Stimulated activated naive CD4-positive, alpha-beta T cell treated with Interleukin-2 at 50 U/mL for 16 hours (primary cell): ENCODE data around the gene PCMT1.
"Not testable (repeated sequence)": the region's sequence is repeated elsewhere in the genome, so short reads cannot be mapped to it uniquely, and the experiment has no call there.

ENCODE experiments used
- DNase-seq: peaks from one replicate; lab custom pipeline; 2025; lab: John Stamatoyannopoulos, UW

The PCMT1 gene

GRCh38 chr6:149820506-149820905 is 71.0 kb downstream of the PCMT1 start:
- DNase-seq: no peak

GRCh38 chr6:149821492-149821891 is 72.0 kb downstream of the PCMT1 start:
- no peak for DNase-seq

- DNase-seq: no peak
Observed at GRCh38 chr6:149823013-149823412, 73.5 kb downstream of the PCMT1 start.

DNA sequence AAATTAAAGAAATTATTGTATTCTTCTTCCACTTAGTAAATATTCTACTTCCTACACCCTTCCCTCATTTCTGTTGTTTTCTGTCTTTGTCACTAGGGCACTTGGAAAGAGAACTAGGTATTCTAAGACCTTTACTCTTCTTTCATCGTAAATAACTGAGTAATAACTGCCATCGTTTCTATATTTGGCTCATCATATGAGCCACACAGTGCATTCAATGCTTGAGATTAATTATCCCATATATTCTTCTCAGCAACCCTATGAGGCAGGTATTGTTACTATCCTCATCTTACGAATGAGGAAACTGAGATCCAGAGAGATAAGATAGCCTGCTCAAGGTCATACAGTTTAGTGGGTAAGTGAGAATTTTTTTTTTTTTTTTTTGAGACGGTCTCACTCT is 75.8 kb downstream of the PCMT1 start:
- no peak for DNase-seq

DNA sequence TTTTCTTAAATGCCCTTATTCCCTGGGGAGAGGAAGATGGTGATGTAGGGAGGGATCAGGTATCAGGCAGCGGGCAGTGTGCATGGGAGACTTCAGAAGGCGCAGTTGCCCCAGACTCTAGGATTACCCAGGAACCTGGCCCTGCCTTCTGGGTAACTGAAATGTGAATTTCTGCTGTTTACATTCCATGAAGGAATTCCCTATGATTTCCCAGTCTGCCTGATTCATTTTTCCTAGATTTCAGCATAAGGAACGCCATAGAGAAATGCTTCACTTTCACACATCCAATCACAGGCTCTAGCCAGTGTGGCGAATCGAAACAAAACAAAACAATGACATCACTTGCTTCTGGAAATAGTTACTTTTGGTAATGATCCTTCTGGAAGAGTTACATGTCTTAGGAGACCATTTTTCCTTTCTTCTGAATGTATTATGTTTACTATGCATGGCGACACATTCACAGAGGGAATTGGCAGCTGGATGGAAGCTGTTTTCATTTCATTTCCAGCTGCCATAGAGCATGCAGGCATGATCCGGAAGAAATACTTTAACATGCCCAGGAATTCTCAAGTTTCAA is 81.3 kb downstream of the PCMT1 start:
- DNase-seq: no peak

- no peak for DNase-seq
Observed at GRCh38 chr6:149831308-149831820, 81.8 kb downstream of the PCMT1 start.

DNA sequence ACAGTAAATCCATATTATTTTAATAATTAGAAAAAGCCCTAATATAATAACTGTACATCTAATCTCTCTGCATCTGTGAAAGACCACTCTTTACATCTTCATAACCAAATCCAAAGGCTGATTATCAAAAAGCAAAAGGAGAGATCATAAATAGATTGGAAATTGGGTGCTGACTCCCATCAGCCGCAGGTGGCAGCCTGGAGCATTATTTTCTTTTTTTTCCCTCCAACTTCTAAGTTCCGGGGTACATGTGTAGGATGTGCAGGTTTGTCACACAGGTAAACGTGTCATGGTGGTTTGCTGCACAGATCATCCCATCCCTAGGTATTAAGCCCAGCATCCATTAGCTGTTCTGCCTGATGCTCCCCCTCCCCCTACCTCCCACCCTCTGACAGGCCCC is 84.1 kb downstream of the PCMT1 start:
- no peak for DNase-seq

DNA sequence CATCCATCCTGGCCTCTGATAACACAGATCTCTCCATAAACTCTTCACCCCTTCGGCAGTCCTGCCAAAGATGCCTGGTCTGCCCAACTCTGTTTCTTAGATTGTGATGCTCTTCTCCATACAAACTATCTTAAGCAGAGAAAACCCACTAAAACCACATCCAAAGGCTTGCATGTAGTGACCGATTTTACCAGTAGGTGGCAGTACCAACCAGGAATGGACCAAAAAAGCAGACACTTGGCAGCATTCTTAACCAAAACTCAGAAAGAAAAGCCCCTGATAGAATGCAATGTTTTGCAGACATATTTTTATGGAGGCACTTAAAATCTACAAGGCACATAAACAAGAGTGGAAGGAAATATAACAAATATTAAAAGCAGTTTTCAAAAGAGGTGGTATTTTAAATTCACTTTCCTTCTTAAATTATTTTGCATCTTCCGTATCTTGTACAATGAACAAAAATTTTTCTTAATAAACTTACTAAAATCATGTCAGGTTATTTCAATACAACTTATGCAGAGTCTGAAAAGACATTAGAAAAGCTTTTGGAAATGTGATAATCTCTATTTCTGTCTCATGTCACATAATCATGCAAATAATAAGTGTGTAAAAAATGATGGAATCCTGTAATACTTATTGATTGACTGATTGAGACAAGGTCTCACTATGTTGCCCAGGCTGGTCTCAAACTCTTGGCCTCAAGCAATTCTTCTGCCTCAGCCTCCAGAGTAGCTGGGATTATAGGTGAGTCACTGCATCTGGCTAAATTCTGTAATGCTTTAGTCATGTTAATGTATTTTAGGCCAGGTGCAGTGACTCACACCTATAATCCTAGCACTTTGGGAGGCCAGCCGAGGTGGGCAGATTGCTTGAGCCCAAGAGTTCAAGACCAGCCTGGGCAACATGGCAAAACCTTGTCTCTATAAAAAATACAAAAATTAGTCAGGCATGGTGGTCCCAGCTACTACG is 85.3 kb downstream of the PCMT1 start:
- DNase-seq: peak; percentile 27

DNA sequence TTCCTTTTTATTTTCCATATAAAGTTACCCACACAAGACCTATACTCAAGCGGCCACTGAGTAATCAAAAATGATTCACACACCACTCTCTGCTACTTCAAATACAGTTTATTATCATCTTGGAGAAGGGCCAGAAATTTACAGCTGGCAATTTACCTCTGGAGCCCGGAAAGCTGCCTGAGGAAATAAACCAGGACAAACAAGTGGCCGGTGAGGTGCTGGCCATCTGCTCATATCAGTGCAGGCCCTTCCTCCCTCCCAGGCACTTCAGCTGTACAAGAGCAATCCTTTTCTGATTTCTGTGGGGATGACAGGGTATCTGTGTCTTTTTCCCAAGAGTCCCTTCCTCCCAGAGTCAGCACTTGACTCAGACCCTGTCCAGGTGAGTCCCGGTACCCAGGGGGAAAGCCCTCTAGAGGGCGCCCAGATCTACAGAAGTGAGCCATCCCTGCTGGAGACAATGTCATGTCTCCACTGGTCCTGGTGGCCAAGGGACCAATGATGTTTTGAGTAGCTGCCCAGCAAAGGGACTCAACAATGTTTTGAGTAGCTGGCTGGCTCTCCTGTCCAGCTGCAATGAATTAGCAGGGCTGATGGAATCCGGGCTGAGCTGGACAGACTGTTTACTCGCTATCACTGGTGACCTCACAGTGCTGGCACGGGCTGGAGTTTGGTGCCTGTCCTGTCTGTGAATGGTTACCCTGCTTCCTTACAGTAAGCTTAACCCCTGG is 91.0 kb downstream of the PCMT1 start:
- DNase-seq: peak; percentile 29

GRCh38 chr6:149842331-149842730 is 92.8 kb downstream of the PCMT1 start:
- DNase-seq: no peak

DNA sequence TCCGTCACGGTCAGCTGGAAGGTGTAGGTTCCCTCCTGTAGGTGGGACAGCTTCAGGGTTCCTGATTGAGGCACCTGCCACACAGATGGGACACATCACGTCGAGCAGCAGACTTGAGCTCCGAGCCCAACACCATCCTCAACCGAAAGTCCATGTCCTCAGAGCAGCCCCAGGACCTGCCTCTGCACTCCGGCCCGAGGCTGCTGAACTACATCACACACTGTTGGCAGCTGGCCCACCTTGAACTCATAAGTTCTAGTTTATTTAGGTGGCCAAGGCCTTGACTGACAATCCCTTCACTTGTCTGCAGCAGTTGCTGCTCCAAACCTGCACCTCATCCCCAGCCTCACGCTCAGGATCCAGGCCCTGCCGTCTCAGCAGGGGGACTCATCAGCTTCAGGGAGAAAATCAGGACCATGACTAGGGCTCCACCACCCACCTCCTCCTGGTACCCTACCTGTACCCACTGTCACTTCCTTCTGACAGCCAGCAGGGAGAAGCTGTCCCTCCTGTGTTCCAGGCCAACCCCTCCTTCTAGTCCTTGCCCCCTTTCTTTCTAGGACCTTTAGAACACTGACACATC is 93.6 kb downstream of the PCMT1 start:
- no peak for DNase-seq

DNA sequence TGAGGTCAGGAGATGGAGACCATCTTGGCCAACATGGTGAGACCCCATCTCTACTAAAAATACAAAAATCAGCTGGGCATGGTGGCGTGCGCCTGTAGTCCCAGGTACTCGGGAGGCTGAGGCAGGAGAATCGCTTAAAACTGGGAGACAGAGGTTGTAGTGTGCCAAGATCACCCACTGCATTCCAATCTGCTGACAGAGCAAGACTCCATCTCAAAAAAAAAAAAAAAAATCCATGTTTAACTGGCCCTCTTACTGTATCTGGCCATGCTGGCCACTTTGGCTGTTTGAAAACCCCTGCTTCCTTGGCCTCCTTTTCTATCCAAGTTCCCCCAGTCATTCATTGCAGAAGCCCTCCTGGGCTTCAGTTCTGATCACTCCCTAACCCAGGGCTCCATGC is 94.5 kb downstream of the PCMT1 start:
- DNase-seq: not testable (repeated sequence)

DNA sequence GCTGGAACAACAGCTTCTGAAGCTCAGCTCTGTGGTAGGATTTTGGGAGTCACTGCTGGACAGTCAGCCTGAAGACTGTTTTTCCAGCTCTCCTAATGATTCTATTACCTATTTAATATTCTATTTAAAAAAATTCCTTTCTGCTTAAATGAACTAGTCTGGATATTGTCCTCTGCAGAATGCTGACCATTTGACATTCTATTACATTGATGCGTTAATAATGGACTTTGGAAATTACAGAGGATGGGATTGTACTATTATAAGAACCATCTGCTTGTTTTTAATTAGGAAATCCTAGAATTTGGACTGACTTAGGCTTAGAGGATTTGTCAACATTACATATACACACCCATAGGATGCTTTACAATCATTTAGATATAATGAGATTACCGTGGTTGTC is 94.9 kb downstream of the PCMT1 start:
- DNase-seq: no peak

DNA sequence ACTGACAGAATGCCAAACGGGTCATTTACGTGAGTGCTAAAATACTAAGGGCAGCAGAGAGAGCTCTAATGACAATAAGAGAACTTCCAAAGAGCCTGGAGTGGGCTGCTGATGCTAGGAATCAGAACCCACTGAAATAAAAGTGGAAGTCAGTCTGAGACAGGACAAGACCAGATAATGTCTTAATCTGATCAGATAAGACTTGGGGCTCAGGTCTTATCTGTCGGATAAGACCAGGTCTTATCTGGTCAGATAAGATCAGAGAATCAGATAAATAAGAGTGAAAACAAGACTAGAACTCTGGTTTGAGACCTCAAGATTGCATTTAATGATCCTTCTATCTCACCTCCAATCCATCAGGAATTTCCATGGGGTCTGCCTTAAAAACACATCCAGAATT is 96.0 kb downstream of the PCMT1 start:
- no peak for DNase-seq

DNA sequence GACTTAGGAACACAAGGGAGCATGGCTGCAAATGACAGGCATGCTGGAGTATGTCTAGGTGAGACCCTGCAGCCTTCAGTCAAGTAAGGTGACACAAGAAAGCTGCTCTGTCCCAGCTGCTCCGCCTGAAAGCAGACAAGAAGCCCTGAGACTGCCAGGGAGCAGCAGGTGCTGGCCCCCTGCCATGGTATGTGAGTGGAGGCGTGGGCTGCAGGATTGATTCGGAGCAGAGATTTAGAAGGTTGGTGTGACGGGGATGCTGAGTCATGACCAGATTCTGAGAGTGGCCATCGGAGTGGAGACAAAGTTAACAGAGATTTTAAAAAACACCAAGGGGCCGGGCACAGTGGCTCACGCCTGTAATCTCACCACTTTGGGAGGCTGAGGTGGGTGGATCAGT is 96.8 kb downstream of the PCMT1 start:
- no peak for DNase-seq

DNA sequence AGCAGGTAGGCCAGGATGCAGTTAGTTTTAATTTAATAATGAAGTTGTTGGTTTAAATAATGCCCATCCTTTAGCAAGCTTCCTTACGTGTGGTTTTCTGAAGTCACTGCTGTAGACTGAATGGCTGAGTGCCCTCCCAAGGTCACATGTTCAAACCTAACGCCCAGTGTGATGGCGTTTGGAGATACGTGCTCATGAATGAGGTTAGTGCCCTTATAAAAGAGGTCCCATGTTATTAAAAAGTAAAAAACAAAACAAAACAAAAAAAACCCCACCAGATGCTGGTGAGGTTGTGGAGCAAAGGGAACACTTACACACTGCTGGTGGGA is 98.4 kb downstream of the PCMT1 start:
- DNase-seq: no peak

DNA sequence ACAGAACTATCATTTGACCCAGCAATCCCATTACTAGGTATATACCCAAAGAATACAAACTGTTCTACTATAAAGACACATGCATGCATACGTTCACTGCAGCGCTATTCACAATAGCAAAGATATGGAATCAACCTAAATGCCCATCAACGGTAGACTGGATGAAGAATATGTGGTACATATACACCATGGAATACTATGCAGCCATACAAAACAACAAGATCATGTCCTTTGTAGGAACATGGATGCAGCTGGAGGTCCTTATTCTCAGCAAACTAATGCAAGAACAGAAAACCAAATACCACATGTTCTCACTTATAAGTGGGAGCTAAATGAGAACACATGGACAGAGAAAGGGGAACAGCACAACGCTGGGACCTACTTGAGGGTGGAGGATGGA is 98.8 kb downstream of the PCMT1 start:
- DNase-seq: not testable (repeated sequence)

DNA sequence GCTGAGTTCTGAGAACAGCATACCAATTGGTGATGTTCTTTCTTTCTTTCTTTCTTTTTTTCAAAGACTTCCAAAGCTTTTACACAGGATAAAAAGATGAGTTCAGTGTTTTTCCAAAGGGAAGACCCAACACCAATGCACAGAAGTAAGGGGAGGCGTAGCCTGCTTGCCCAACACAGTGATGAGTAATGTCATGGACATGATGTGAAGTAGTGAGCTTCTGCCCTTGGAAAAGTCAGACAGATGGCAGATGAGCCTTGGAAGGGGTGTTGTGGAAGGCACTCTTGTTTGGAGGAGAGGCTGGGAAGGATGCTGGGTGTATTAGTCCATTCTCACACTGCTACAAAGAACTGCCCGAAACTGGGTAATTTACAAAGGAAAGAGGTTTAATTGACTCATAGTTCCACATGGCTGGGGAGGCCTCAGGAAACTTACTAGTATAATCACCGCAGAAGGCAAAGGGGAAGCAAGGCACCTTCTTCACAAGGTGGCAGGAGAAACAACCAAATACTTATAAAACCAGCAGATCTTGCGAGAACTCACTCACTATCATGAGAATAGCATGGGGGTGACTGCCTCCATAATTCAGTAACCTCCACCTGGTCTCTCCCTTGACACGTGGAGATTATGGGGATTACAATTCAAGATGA is 102.0 kb downstream of the PCMT1 start:
- DNase-seq: no peak

DNA sequence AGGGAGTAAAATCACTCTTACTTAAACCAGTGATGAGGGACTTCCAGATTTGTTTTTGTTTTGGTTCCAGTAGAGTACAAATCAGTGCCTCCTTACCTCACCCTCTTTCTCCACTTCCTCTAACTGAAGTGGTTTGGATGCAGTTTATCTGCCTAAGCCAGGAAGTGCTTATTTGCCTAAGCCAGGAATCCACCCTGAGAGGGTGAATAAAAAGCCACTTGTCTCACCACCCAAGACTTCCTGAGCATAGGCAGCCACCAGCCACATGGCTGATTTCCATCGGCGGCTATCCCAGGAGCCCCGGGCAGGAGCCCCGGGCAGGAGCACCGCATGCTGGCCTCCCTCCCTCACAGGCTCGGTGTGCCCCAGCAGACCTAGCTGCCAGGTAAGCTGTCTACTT is 102.6 kb downstream of the PCMT1 start:
- no peak for DNase-seq

DNA sequence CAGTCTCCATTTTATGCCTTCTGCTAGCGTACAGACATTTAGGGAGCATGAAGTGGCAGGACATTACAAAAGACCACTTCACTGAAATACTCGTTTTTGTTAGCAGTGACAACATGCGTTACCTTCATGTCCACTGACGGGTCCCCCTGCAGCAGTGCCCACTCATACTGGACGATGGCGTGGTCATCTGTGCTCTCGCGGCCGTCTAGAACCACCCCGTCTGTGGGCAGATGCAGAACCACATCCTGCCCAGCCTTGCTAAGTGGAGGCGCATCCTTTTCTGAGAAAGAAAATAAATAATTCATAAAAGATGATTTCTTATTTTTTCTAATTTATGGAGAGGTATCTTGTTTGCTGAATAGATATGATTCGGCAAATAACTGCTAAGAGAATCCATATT is 103.3 kb downstream of the PCMT1 start:
- DNase-seq: no peak

DNA sequence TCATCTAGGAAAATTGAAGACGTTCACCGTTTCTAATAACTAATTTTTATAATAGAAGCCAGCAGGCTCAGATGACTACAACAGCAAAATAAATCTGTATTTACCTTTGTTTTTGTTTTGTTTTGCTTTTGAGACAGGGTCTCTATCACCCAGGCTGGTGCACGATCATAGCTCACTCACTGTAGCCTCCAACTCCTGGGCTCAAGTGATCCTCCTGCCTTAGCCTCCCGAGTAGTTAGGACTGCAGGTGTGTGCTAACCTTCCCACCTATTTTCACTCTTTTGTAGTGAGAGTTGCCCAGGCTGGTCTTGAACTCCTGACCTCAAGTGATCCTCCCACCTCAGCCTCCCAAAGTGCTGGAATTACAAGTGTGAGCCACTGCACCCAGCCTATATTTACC is 104.5 kb downstream of the PCMT1 start:
- not testable (repeated sequence) for DNase-seq

DNA sequence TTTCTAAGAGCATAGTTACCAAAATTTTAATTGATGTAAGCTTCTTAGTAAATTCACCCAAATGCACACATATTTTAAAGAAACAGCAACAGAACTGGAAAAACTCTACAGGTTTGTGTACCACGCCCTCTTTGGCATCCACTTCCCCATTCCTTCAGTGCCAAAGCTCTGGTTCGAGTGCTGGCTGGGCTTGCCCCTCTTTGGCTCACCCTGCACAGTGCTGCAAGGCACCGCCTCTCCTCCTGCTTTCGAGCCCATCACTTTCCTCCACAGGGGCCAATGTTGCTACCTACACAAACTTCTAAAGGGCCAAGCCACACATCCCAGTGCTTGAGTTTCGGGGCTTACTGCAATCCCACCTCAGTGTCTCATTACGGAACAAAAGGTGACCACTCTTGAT is 105.0 kb downstream of the PCMT1 start:
- no peak for DNase-seq
